H1 (cell line): ENCODE results near the gene DOCK10. TPM values are rescaled to one million over a fixed set of nuclear protein-coding genes. Genes with fewer than 3 reads are reported as not detected.

Experiments used
- CTCF ChIA-PET: fragments of 300-600 bp; sonication (Branson Sonifier 250); formaldehyde crosslinking; loops from one replicate; lab custom pipeline; 2021; ENCODE audit not compliant: partially characterized antibody; lab: Charles Lee
- POLR2A ChIA-PET: fragments of 300-600 bp; sonication (Branson Sonifier 250); formaldehyde crosslinking; loops from one replicate; lab custom pipeline; 2021; ENCODE audit warnings: inconsistent platforms; ENCODE audit not compliant: partially characterized antibody; lab: Charles Lee
- DNase-seq, 2 experiments: peaks; one replicate each; pipeline versions ENCODE4 v3.0.0 to v3.0.0-alpha.2; 2010 to 2022; ENCODE audit warnings: low spot score in 2 of 2, low read depth in 1 of 2, mixed read lengths in 1 of 2
- FAIRE-seq: peaks from 2 replicates; lab custom pipeline; 2011; peaks lifted over from hg19 to GRCh38; lab: Jason Lieb, UNC
- H2AFZ ChIP-seq: 2 replicates; pipeline ENCODE4 v1.8.1; 2012; ENCODE audit warnings: low read length, inconsistent platforms
- H2AK5ac ChIP-seq: 2 replicates; pipeline ENCODE4 v1.6.1; 2013; ENCODE audit warnings: low read depth, low read length
- H2BK120ac ChIP-seq: replicated peaks from 2 replicates; pipeline ENCODE3; 2013; ENCODE audit warnings: low read depth, low read length, inconsistent platforms
- H2BK12ac ChIP-seq: 2 replicates; pipeline ENCODE4 v1.6.1; 2013; ENCODE audit warnings: low read depth, low read length
- H2BK15ac ChIP-seq: 2 replicates; pipeline ENCODE4 v1.6.1; 2013; ENCODE audit warnings: low read length
- H2BK20ac ChIP-seq: 2 replicates; pipeline ENCODE4 v1.6.1; 2013; ENCODE audit warnings: low read length
- H2BK5ac ChIP-seq: 2 replicates; pipeline ENCODE4 v1.6.1; 2013; ENCODE audit warnings: low read depth, low read length
- H3K14ac ChIP-seq: 2 replicates; pipeline ENCODE4 v1.6.1; 2013; ENCODE audit warnings: inconsistent platforms; ENCODE audit not compliant: insufficient read length
- H3K18ac ChIP-seq: 2 replicates; pipeline ENCODE4 v1.6.1; 2013; ENCODE audit warnings: low read length; ENCODE audit errors: extremely low read depth
- H3K23ac ChIP-seq: 2 replicates; pipeline ENCODE4 v1.6.1; 2013; ENCODE audit warnings: inconsistent platforms; ENCODE audit not compliant: insufficient read length
- H3K23me2 ChIP-seq: 2 replicates; pipeline ENCODE4 v1.6.1; 2013; ENCODE audit warnings: low read depth, low read length
- H3K27ac ChIP-seq: 2 replicates; pipeline ENCODE4 v1.6.1; 2011; ENCODE audit warnings: low read depth, low read length, inconsistent platforms
- H3K27me3 ChIP-seq, 4 experiments: replicated peaks in 1 of 4; 1 replicate in 1 of 4; 2 replicates in 3 of 4; pipeline versions ENCODE4 v1.6.1 to v1.8.1; 2011 to 2013; ENCODE audit warnings: low read length in 3 of 4, mild to moderate bottlenecking in 3 of 4, inconsistent platforms in 2 of 4, mixed read lengths in 2 of 4, moderate library complexity in 1 of 4; ENCODE audit not compliant: control insufficient read depth in 3 of 4, insufficient read depth in 3 of 4; ENCODE audit errors: extremely low read depth in 1 of 4
- H3K36me3 ChIP-seq, 4 experiments: 2 replicates each; pipeline versions ENCODE4 v1.6.1 to v1.8.1; 2011 to 2013; ENCODE audit warnings: mild to moderate bottlenecking in 4 of 4, low read length in 3 of 4, moderate library complexity in 2 of 4, control low read depth in 1 of 4, inconsistent platforms in 1 of 4; ENCODE audit not compliant: insufficient read depth in 4 of 4, control insufficient read depth in 2 of 4
- H3K4ac ChIP-seq: replicated peaks from 2 replicates; pipeline ENCODE3; 2013; ENCODE audit warnings: low read length, low read depth, mixed read lengths, inconsistent platforms; ENCODE audit not compliant: insufficient read length
- H3K4me1 ChIP-seq, 4 experiments: replicated peaks in 1 of 4; 1 replicate in 1 of 4; 2 replicates in 3 of 4; pipeline versions ENCODE4 v1.6.1 to v1.8.1; 2011 to 2013; ENCODE audit warnings: low read length in 3 of 4, inconsistent platforms in 2 of 4, mixed read lengths in 1 of 4; ENCODE audit not compliant: insufficient read depth in 4 of 4, control insufficient read depth in 3 of 4
- H3K4me2 ChIP-seq, 2 experiments: 2 replicates each; pipeline versions ENCODE4 v1.6.1 to v1.8.1; 2011 to 2013; ENCODE audit warnings: low read depth in 2 of 2, low read length in 2 of 2, control low read depth in 1 of 2, inconsistent platforms in 1 of 2, mild to moderate bottlenecking in 1 of 2; ENCODE audit not compliant: insufficient read depth in 1 of 2
- H3K4me3 ChIP-seq, 4 experiments: fragments of 200-600, 300-600 bp in 1 of 4; sonication (generic), shearing (Covaris generic), sonication (Bioruptor Twin) in 1 of 4; 2 replicates each; pipeline versions ENCODE4 v1.5.1 to v1.8.1; 2011 to 2016; ENCODE audit warnings: low read length in 4 of 4, low read depth in 3 of 4, control low read depth in 2 of 4, inconsistent platforms in 2 of 4, mild to moderate bottlenecking in 2 of 4, mixed read lengths in 1 of 4, moderate library complexity in 1 of 4; ENCODE audit not compliant: insufficient read depth in 2 of 4; ENCODE audit errors: extremely low read depth in 1 of 4
- H3K56ac ChIP-seq: replicated peaks from 2 replicates; pipeline ENCODE3; 2013; ENCODE audit warnings: low read depth, mild to moderate bottlenecking, mixed read lengths, low read length, inconsistent platforms; ENCODE audit not compliant: insufficient read length
- H3K79me1 ChIP-seq: 2 replicates; pipeline ENCODE4 v1.6.1; 2013; ENCODE audit warnings: low read depth, low read length, control low read depth
- H3K79me2 ChIP-seq, 2 experiments: 2 replicates each; pipeline versions ENCODE4 v1.6.1 to v1.8.1; 2012 to 2013; ENCODE audit warnings: low read length in 2 of 2, mild to moderate bottlenecking in 2 of 2, inconsistent platforms in 1 of 2; ENCODE audit not compliant: insufficient read depth in 2 of 2, control insufficient read depth in 1 of 2
- H3K9ac ChIP-seq, 4 experiments: replicated peaks in 1 of 4; 1 replicate in 1 of 4; 2 replicates in 3 of 4; pipeline versions ENCODE4 v1.6.1 to v1.8.1; 2011 to 2013; ENCODE audit warnings: low read depth in 3 of 4, low read length in 3 of 4, control low read depth in 2 of 4, mild to moderate bottlenecking in 2 of 4, moderate library complexity in 2 of 4, inconsistent platforms in 1 of 4; ENCODE audit errors: extremely low read depth in 1 of 4
- H3K9me3 ChIP-seq, 2 experiments: 2 replicates each; pipeline versions ENCODE4 v1.6.1 to v1.8.1; 2012 to 2013; ENCODE audit warnings: mild to moderate bottlenecking in 2 of 2, moderate library complexity in 2 of 2, control low read depth in 1 of 2, inconsistent platforms in 1 of 2, low read depth in 1 of 2, low read length in 1 of 2, mixed read lengths in 1 of 2; ENCODE audit not compliant: insufficient read depth in 2 of 2
- H4K20me1 ChIP-seq, 2 experiments: replicated peaks in 1 of 2; 2 replicates each; pipeline versions ENCODE3 to v1.8.1; 2011 to 2013; ENCODE audit warnings: inconsistent platforms in 2 of 2, low read length in 2 of 2, mild to moderate bottlenecking in 1 of 2; ENCODE audit not compliant: insufficient read depth in 2 of 2, control insufficient read depth in 1 of 2
- H4K5ac ChIP-seq: 2 replicates; pipeline ENCODE4 v1.6.1; 2013; ENCODE audit warnings: low read length, low read depth, mixed read lengths, inconsistent platforms; ENCODE audit not compliant: insufficient read length
- H4K8ac ChIP-seq: 2 replicates; pipeline ENCODE4 v1.8.0; 2013; ENCODE audit warnings: mild to moderate bottlenecking, moderate library complexity, low read length, inconsistent platforms; ENCODE audit not compliant: insufficient read depth; ENCODE audit errors: extremely low read depth
- H4K91ac ChIP-seq: replicated peaks from 2 replicates; pipeline ENCODE3; 2013; ENCODE audit warnings: low read length, mixed read lengths, inconsistent platforms; ENCODE audit not compliant: insufficient read length
- BACH1 ChIP-seq: IDR thresholded peaks from 2 replicates; pipeline ENCODE4 v1.6.1; 2012; ENCODE audit warnings: low read length, improper control_type of control experiment
- EGR1 ChIP-seq: IDR thresholded peaks from 2 replicates; pipeline ENCODE4 v1.6.1; 2011; ENCODE audit warnings: low read depth, low read length, borderline replicate concordance
- GTF2F1 ChIP-seq: IDR thresholded peaks from 2 replicates; pipeline ENCODE4 v1.6.1; 2012; ENCODE audit warnings: low read depth, low read length, improper control_type of control experiment, borderline replicate concordance
- JUND ChIP-seq: IDR thresholded peaks from 2 replicates; pipeline ENCODE4 v1.6.1; 2011; ENCODE audit warnings: mild to moderate bottlenecking, improper control_type of control experiment, low read length
- MAFK ChIP-seq: IDR thresholded peaks from 2 replicates; pipeline ENCODE4 v1.6.1; 2012; ENCODE audit warnings: low read depth, mild to moderate bottlenecking, improper control_type of control experiment, low read length
- NRF1 ChIP-seq: IDR thresholded peaks from 2 replicates; pipeline ENCODE4 v1.6.1; 2011; ENCODE audit warnings: mild to moderate bottlenecking, low read depth, low read length, improper control_type of control experiment
- PHF8 ChIP-seq: fragments of 200-600 bp; sonication (generic); conservative IDR thresholded peaks from 2 replicates; pipeline ENCODE4 v1.7.1; 2012; ENCODE audit warnings: low read depth, mild to moderate bottlenecking, inconsistent platforms, low read length, moderate library complexity
- RNF2 ChIP-seq: fragments of 200-900, 300-1000 bp; sonication (generic); IDR thresholded peaks from 2 replicates; pipeline ENCODE4 v1.7.1; 2016; ENCODE audit warnings: borderline replicate concordance, low read depth, mild to moderate bottlenecking, antibody characterized with exemption, low read length; ENCODE audit not compliant: poor library complexity, severe bottlenecking; ENCODE audit errors: missing control alignments
- SUZ12 ChIP-seq: fragments of 200-600 bp; sonication (generic); IDR thresholded peaks from 2 replicates; pipeline ENCODE4 v1.6.1; 2012; ENCODE audit warnings: mild to moderate bottlenecking, inconsistent platforms, low read length, moderate library complexity, mixed read lengths
- TAF7 ChIP-seq: optimal IDR thresholded peaks from 2 replicates; pipeline ENCODE3; 2011; ENCODE audit warnings: low read depth, mild to moderate bottlenecking, inconsistent platforms, low read length, moderate library complexity, borderline replicate concordance
- ZNF274 ChIP-seq: IDR thresholded peaks from 2 replicates; pipeline ENCODE4 v1.7.0; 2012; ENCODE audit warnings: low read length, borderline replicate concordance; ENCODE audit errors: extremely low read depth
- whole genome bisulfite sequencing, 2 experiments: shearing (Covaris generic) in 1 of 2; methylation state at CpG; one replicate each; pipeline versions ENCODE4 v1.1.6 to v1.1.7; 2013 to 2015; ENCODE audit warnings: low lambda C conversion rate in 2 of 2, mixed read lengths in 2 of 2, inconsistent platforms in 1 of 2, low coverage in 1 of 2, missing lambda C conversion rate in 1 of 2; ENCODE audit not compliant: insufficient replicate concordance in 2 of 2, insufficient coverage in 1 of 2, insufficient read length in 1 of 2; ENCODE audit errors: extremely low coverage in 1 of 2, missing lambda C conversion rate in 1 of 2; 5-methylcytosine and 5-hydroxymethylcytosine counted together
- polyA plus RNA-seq, 7 experiments: library from polyadenylated mRNA; depleted of rRNA in 3 of 7; stranded (reverse) in 5 of 7; unstranded in 2 of 7; fragments of >200 nt in 5 of 7; fragments of 200-250 nt in 2 of 7; gene quantifications; 1 replicate in 5 of 7; 2 replicates in 1 of 7; 4 replicates in 1 of 7; pipeline versions ENCODE4 v1.2.1 to v1.2.3, GENCODE V29; 2011 to 2013; ENCODE audit warnings: missing spikeins in 2 of 7, mixed read lengths in 2 of 7
- total RNA-seq: library from RNA; stranded (reverse); fragmentation: NEBNext Ultra II Directional; extraction: Animal tissue kit (Norgen Biotek cat#: 25700); gene quantifications from 2 replicates; pipeline ENCODE4 v1.2.1, GENCODE V29; 2021
- TF ChIP-seq, protein P1 (sequence below), 3 experiments: IDR thresholded peaks; 1 replicate in 2 of 3; 2 replicates in 1 of 3; pipeline versions ENCODE4 v1.5.1 to v1.6.1; 2011; ENCODE audit warnings: low read length in 3 of 3, mild to moderate bottlenecking in 3 of 3, inconsistent platforms in 2 of 3, low read depth in 1 of 3, moderate library complexity in 1 of 3; ENCODE audit not compliant: insufficient read depth in 1 of 3; ENCODE audit errors: control extremely low read depth in 1 of 3

DOCK10 gene
- total and polyA plus RNA-seq, 2 of the 8 experiments (the other 6 are each of a cell fraction or from before 2014, with no cell fraction given), result 0.33 to 1.6 TPM

DNA sequence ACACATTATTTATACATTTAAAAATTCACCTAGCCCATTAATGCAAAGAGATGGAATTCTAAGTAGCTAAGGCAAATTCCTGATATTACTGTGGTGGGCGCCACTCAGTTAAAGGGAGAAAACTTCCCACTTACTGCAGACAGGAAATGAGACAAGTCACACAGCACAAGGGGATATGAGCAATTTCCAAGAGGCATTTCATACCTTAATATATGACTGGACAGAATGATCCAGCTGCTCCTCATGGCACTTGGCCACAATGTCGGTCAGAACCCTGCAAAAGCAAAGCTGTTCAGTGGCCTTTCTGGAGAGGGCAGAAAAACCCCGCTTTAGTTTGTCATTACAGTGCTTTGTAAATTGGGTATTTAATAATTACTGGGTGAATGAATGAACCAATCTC, 204.7 kb downstream of the DOCK10 start:
- Histone ChIP-seq H3K9ac (no peak overlapping the region), H3K9me3 (peaks cover 3% of the 10 kb centered on the region in 2 experiments; a peak in 1 of 4 replicates), H3K4me2 (no peak overlapping the region), H3K4ac (no peak overlapping the region), H2BK15ac (no peak overlapping the region), H2AK5ac (no peak overlapping the region), H3K79me1 (no peaks in the 10 kb centered on the region), H2BK12ac (no peak overlapping the region), H3K79me2 (no peaks in the 10 kb centered on the region), H3K4me1 (no peaks in the 10 kb centered on the region), H2AFZ (no peak overlapping the region), H3K36me3 (no peaks in the 10 kb centered on the region), H3K27me3 (no peaks in the 10 kb centered on the region), H3K56ac (no peak overlapping the region), H4K91ac (no peak overlapping the region), H2BK120ac (no peak overlapping the region), H4K5ac (no peak overlapping the region), H3K4me3 (no peak overlapping the region), H4K8ac (no peak overlapping the region), H3K18ac (no peak overlapping the region), H4K20me1 (no peaks in the 10 kb centered on the region), H3K23ac (no peak overlapping the region), H3K27ac (no peak overlapping the region), H3K14ac (no peak overlapping the region), H2BK20ac (no peak overlapping the region), H3K23me2 (no peaks in the 10 kb centered on the region), H2BK5ac (no peak overlapping the region)
- DNase-seq (no peak), FAIRE-seq (no peak)
- WGBS, 2 experiments, result 92% methylated on average over 3 of the region's 3 CpGs; no CpG with 5 or more reads in 1 of the 2 experiments
- ChIA-PET CTCF (interaction anchor here (1.0 to 1.5 kb wide), 2 partner anchors 17 to 164 kb away, joined by 3 read pairs; no protein-coding TSS in a partner anchor), POLR2A (no interaction called here)
- no peak for TF ChIP-seq GTF2F1
- TF ChIP-seq BACH1, result no peak
- TF ChIP-seq MAFK, result no peak
- TF ChIP-seq, protein P1, sequence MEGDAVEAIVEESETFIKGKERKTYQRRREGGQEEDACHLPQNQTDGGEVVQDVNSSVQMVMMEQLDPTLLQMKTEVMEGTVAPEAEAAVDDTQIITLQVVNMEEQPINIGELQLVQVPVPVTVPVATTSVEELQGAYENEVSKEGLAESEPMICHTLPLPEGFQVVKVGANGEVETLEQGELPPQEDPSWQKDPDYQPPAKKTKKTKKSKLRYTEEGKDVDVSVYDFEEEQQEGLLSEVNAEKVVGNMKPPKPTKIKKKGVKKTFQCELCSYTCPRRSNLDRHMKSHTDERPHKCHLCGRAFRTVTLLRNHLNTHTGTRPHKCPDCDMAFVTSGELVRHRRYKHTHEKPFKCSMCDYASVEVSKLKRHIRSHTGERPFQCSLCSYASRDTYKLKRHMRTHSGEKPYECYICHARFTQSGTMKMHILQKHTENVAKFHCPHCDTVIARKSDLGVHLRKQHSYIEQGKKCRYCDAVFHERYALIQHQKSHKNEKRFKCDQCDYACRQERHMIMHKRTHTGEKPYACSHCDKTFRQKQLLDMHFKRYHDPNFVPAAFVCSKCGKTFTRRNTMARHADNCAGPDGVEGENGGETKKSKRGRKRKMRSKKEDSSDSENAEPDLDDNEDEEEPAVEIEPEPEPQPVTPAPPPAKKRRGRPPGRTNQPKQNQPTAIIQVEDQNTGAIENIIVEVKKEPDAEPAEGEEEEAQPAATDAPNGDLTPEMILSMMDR (IDR thresholded peaks at IDR 0.05; ENCODE audit: control extremely low read depth in 1 of 3, insufficient read depth in 1 of 3, low read depth in 1 of 3, low read length in 3 of 3), result no peak
- TF ChIP-seq ZNF274, result no peak
- TF ChIP-seq EGR1, result no peak
- no peak for TF ChIP-seq JUND
- no peak for TF ChIP-seq SUZ12
- no peak for TF ChIP-seq NRF1
- no peak for TF ChIP-seq RNF2
- TF ChIP-seq PHF8, result no peak
- no peak for TF ChIP-seq TAF7
